Neuronal stem cell (in vitro differentiated cells): Measurements from ENCODE around the gene DLG2.

Experiments used
- DNase-seq: peaks from one replicate; pipeline ENCODE4 v3.0.0-alpha.2; 2013; ENCODE audit warnings: low spot score
- H2AFZ ChIP-seq: one replicate; pipeline ENCODE4 v1.6.1; 2013; ENCODE audit warnings: mild to moderate bottlenecking, low read length, inconsistent platforms
- H2AK5ac ChIP-seq: 2 replicates; pipeline ENCODE4 v1.6.1; 2013; ENCODE audit warnings: low read depth, mild to moderate bottlenecking, inconsistent platforms, low read length, moderate library complexity, mixed read lengths
- H2BK120ac ChIP-seq: 2 replicates; pipeline ENCODE4 v1.6.1; 2013; ENCODE audit warnings: low read depth, mild to moderate bottlenecking, inconsistent platforms, low read length, moderate library complexity, mixed read lengths
- H2BK12ac ChIP-seq: one replicate; pipeline ENCODE4 v1.6.1; 2013; ENCODE audit warnings: low read length, inconsistent platforms
- H2BK15ac ChIP-seq: 2 replicates; pipeline ENCODE4 v1.6.1; 2013; ENCODE audit warnings: mild to moderate bottlenecking, low read length, inconsistent platforms, mixed read lengths
- H2BK5ac ChIP-seq: one replicate; pipeline ENCODE4 v1.6.1; 2013; ENCODE audit warnings: inconsistent platforms, mild to moderate bottlenecking, low read length, moderate library complexity
- H3K14ac ChIP-seq: one replicate; pipeline ENCODE4 v1.6.1; 2013; ENCODE audit warnings: low read length, inconsistent platforms
- H3K18ac ChIP-seq: 2 replicates; pipeline ENCODE4 v1.6.1; 2013; ENCODE audit warnings: low read length, inconsistent platforms
- H3K23ac ChIP-seq: 2 replicates; pipeline ENCODE4 v1.6.1; 2013; ENCODE audit warnings: low read depth, mild to moderate bottlenecking, mixed read lengths, low read length, inconsistent platforms; ENCODE audit not compliant: poor library complexity
- H3K27ac ChIP-seq: replicated peaks from 3 replicates; pipeline ENCODE4 v1.5.1; 2013; ENCODE audit warnings: low read length, inconsistent platforms
- H3K27me3 ChIP-seq, 3 experiments: 2 replicates each; pipeline ENCODE4 v1.6.1; 2013; ENCODE audit warnings: low read length in 3 of 3, mild to moderate bottlenecking in 2 of 3, inconsistent platforms in 1 of 3, low read depth in 1 of 3, mixed read lengths in 1 of 3, moderate library complexity in 1 of 3; ENCODE audit not compliant: control insufficient read depth in 3 of 3, insufficient read depth in 3 of 3
- H3K36me3 ChIP-seq, 2 donors: replicated peaks in 1 of 2; 2 replicates each; pipeline ENCODE4 v1.6.1; 2013; ENCODE audit warnings: low read length in 2 of 2; ENCODE audit not compliant: control insufficient read depth in 2 of 2, insufficient read depth in 2 of 2
- H3K4ac ChIP-seq: 2 replicates; pipeline ENCODE4 v1.6.1; 2013; ENCODE audit warnings: inconsistent platforms, mild to moderate bottlenecking, low read length, moderate library complexity
- H3K4me1 ChIP-seq, 2 donors: 1 replicate in 1 of 2; 2 replicates in 1 of 2; pipeline ENCODE4 v1.6.1; 2013; ENCODE audit warnings: low read length in 2 of 2, low read depth in 1 of 2; ENCODE audit not compliant: control insufficient read depth in 2 of 2, insufficient read depth in 1 of 2
- H3K4me2 ChIP-seq: one replicate; pipeline ENCODE4 v1.6.1; 2013; ENCODE audit warnings: mild to moderate bottlenecking, low read length, inconsistent platforms; ENCODE audit not compliant: insufficient read depth, poor library complexity, severe bottlenecking
- H3K4me3 ChIP-seq, 2 donors: 2 replicates each; pipeline ENCODE4 v1.5.1; 2013; ENCODE audit warnings: low read length in 2 of 2, mild to moderate bottlenecking in 2 of 2, inconsistent platforms in 1 of 2, moderate library complexity in 1 of 2
- H3K79me1 ChIP-seq: one replicate; pipeline ENCODE4 v1.6.1; 2013; ENCODE audit warnings: low read depth, mild to moderate bottlenecking, inconsistent platforms, low read length, moderate library complexity
- H3K9ac ChIP-seq: one replicate; pipeline ENCODE4 v1.6.1; 2013; ENCODE audit warnings: mild to moderate bottlenecking, low read depth, low read length, inconsistent platforms; ENCODE audit not compliant: poor library complexity
- H3K9me3 ChIP-seq, 2 donors: replicated peaks in 1 of 2; 2 replicates each; pipeline versions ENCODE3 to v1.6.1; 2013; ENCODE audit warnings: low read length in 2 of 2, mild to moderate bottlenecking in 2 of 2, inconsistent platforms in 1 of 2, low read depth in 1 of 2, mixed read lengths in 1 of 2, moderate library complexity in 1 of 2; ENCODE audit not compliant: control insufficient read depth in 2 of 2, insufficient read depth in 1 of 2
- H4K8ac ChIP-seq: one replicate; pipeline ENCODE4 v1.6.1; 2013; ENCODE audit warnings: low read depth, mild to moderate bottlenecking, inconsistent platforms, low read length, moderate library complexity
- H4K91ac ChIP-seq: one replicate; pipeline ENCODE4 v1.6.1; 2013; ENCODE audit warnings: low read length, low read depth, mild to moderate bottlenecking, inconsistent platforms; ENCODE audit not compliant: poor library complexity
- WGBS, 2 donors: extraction: QIAGEN DNeasy Blood & Tissue Kit; methylation state at CpG; one replicate each; pipeline ENCODE4 v1.1.7; 2013; ENCODE audit warnings: missing lambda C conversion rate in 2 of 2, mixed read lengths in 1 of 2; ENCODE audit not compliant: insufficient read length in 2 of 2, insufficient replicate concordance in 1 of 2; ENCODE audit errors: extremely low coverage in 2 of 2; 5-methylcytosine and 5-hydroxymethylcytosine counted together

DLG2 gene

GRCh38 chr11:84243629-84244263, 1383.4 kb downstream of the DLG2 start:
- Histone ChIP-seq H3K4me2 (no peak overlapping the region), H3K14ac (no peak overlapping the region), H2BK15ac (no peak overlapping the region), H4K8ac (no peak overlapping the region), H3K9me3 (no peaks in the 10 kb centered on the region), H3K4me1 (no peaks in the 10 kb centered on the region), H3K18ac (no peak overlapping the region), H3K23ac (no peak overlapping the region), H3K4me3 (no peak overlapping the region), H3K79me1 (no peaks in the 10 kb centered on the region), H3K4ac (no peak overlapping the region), H2BK120ac (no peak overlapping the region), H3K9ac (no peak overlapping the region), H3K27ac (no peak overlapping the region), H3K27me3 (no peaks in the 10 kb centered on the region), H2AK5ac (no peak overlapping the region), H3K36me3 (no peaks in the 10 kb centered on the region), H2BK12ac (no peak overlapping the region), H2BK5ac (no peak overlapping the region), H4K91ac (no peak overlapping the region), H2AFZ (no peak overlapping the region)
- DNase-seq = no peak
- WGBS, 2 donors = no CpG with 5 or more reads among the region's 3 CpGs

- no peak overlapping the region for H3K18ac ChIP-seq
- no peak overlapping the region for H2BK120ac ChIP-seq
- H3K27me3 ChIP-seq = no peaks in the 10 kb centered on the region
- no peak overlapping the region for H2AK5ac ChIP-seq
- no peak overlapping the region for H2BK15ac ChIP-seq
- H3K79me1 ChIP-seq = no peaks in the 10 kb centered on the region
- H3K36me3 ChIP-seq = no peaks in the 10 kb centered on the region
- no peak overlapping the region for H3K14ac ChIP-seq
- H3K4ac ChIP-seq = no peak overlapping the region
- no peak overlapping the region for H3K4me3 ChIP-seq
- DNase-seq = no peak
- WGBS, 2 donors = no CpG with 5 or more reads among the region's 5 CpGs
- no peaks in the 10 kb centered on the region for H3K4me1 ChIP-seq
- no peak overlapping the region for H3K27ac ChIP-seq
- no peak overlapping the region for H4K8ac ChIP-seq
- peak overlapping the region; percentile 25 for H2AFZ ChIP-seq
- H3K9me3 ChIP-seq = no peaks in the 10 kb centered on the region
- no peak overlapping the region for H2BK12ac ChIP-seq
- no peak overlapping the region for H3K4me2 ChIP-seq
- H4K91ac ChIP-seq = no peak overlapping the region
- H3K9ac ChIP-seq = no peak overlapping the region
- no peak overlapping the region for H2BK5ac ChIP-seq
- no peak overlapping the region for H3K23ac ChIP-seq
Observed at GRCh38 chr11:84241343-84242131, 1385.6 kb downstream of the DLG2 start.

- no peaks in the 10 kb centered on the region for H3K36me3 ChIP-seq
- H3K4me1 ChIP-seq = no peaks in the 10 kb centered on the region
- H3K4me3 ChIP-seq = no peak overlapping the region
- no peak overlapping the region for H4K91ac ChIP-seq
- H3K18ac ChIP-seq = no peak overlapping the region
- no peak overlapping the region for H3K23ac ChIP-seq
- H2BK120ac ChIP-seq = no peak overlapping the region
- DNase-seq = no peak
- H2AFZ ChIP-seq = peak overlapping the region; percentile 25
- H3K9me3 ChIP-seq = no peaks in the 10 kb centered on the region
- no peak overlapping the region for H3K14ac ChIP-seq
- H3K4me2 ChIP-seq = no peak overlapping the region
- H3K4ac ChIP-seq = no peak overlapping the region
- H2BK5ac ChIP-seq = no peak overlapping the region
- H3K27ac ChIP-seq = no peak overlapping the region
- no peaks in the 10 kb centered on the region for H3K79me1 ChIP-seq
- no peak overlapping the region for H2BK15ac ChIP-seq
- no peak overlapping the region for H4K8ac ChIP-seq
- no peak overlapping the region for H2AK5ac ChIP-seq
- no peak overlapping the region for H3K9ac ChIP-seq
- WGBS, 2 donors = no CpG with 5 or more reads among the region's 1 CpG
- no peaks in the 10 kb centered on the region for H3K27me3 ChIP-seq
- no peak overlapping the region for H2BK12ac ChIP-seq
Observed at GRCh38 chr11:84240847-84241246, 1386.3 kb downstream of the DLG2 start.

GRCh38 chr11:84236436-84236835, 1390.7 kb downstream of the DLG2 start:
- H3K4me3 ChIP-seq = no peak overlapping the region
- no peaks in the 10 kb centered on the region for H3K79me1 ChIP-seq
- no peak overlapping the region for H2BK5ac ChIP-seq
- no peaks in the 10 kb centered on the region for H3K27me3 ChIP-seq
- no peaks in the 10 kb centered on the region for H3K36me3 ChIP-seq
- H3K4ac ChIP-seq = no peak overlapping the region
- no peak overlapping the region for H2BK12ac ChIP-seq
- H2AK5ac ChIP-seq = no peak overlapping the region
- no peak overlapping the region for H3K27ac ChIP-seq
- no peak overlapping the region for H3K23ac ChIP-seq
- H2BK15ac ChIP-seq = no peak overlapping the region
- no peak overlapping the region for H2BK120ac ChIP-seq
- H3K9ac ChIP-seq = no peak overlapping the region
- no peak overlapping the region for H3K14ac ChIP-seq
- no peak overlapping the region for H4K91ac ChIP-seq
- H3K9me3 ChIP-seq = no peaks in the 10 kb centered on the region
- H3K18ac ChIP-seq = no peak overlapping the region
- H4K8ac ChIP-seq = no peak overlapping the region
- H3K4me1 ChIP-seq = peaks cover 1 to 4% of the 10 kb centered on the region in 2 donors
- no peak overlapping the region for H2AFZ ChIP-seq
- H3K4me2 ChIP-seq = no peak overlapping the region
- DNase-seq = no peak
